Measurements from ENCODE around the gene AXIN1.

Gene AXIN1

DNA sequence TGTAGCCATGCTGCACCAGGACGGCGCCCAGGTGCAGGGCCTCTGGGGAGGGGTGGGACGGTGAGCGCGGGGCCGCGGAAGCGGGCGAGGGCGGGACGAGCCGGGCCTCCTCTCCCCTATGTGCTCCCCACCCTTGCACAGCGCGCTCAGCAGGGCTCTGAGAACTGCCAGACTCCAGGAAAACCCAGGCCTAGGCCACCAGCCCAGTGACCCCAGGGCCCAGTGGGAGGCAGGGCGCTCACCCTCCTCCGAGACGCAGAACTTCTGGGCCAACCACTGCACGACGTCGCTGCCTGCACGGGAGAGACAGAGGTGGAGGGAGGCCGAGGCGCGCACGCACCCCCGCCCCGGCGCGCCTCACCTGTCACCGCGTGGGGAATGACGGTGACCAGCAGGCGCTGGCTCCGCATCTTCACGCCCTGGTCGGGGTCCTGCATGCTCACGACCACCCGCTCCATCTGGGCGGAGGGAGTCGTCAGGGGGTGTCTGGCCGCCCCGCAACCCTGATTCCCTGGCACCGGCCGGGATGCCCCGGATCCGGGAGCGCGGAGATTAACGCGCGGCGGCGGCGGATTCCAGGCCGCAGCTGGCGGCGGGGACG is 77.4 kb downstream of the AXIN1 start:
- peak overlapping the region; percentile 54 for H3K4me3 ChIP-seq (ENCODE audit: low read depth, low read length)

DNA sequence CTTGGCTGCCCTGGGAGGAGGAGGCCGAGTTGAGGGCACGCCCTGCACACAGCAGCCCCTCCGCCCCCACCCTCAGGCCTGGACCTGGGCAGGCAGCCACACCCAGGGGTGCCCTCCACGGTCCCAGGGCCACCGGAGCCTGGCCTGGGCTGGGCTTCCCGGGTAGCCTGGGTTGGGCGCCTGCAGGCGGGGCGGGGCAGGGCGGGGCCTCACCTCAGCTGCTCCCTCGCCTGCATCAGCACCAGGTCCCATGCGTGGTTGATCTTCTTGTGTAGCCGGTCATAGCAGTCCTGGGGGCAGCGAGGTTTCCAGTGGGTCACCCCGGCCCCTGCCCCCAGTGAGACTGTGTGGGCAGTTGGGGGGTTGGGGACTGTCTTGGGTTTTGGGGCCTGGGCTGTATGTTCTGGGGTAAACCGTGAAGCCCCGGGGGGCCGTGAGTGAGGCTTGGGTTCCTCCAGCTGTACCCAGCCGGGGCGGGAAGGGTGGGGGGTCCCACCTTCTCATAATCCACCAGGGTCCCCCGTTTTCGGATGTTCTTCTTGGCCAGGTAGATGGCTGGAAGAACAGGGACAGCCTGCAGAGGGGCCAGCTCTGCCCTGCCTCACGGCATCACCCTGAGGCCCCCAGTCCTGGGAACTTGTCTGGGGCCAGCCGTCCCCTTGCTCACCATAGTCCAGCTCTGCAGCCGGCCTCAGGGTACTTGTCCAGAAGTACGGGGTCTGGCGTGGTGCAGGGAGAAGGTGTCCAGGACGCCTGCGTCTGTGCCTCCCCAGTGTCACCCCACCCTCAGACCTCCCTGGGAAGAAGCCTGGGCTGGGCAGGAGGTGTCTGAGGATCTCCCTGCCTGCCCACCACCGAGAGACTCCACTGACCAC is 78.7 kb downstream of the AXIN1 start:
- Histone ChIP-seq H3K27ac (no peak overlapping the region), H3K27me3 (ENCODE audit: control insufficient read depth, insufficient read depth, low read length) (no peaks in the 10 kb centered on the region), H3K4me2 (ENCODE audit: low read length) (no peak overlapping the region), H3K4me3 (ENCODE audit: low read depth, low read length) (no peak overlapping the region), H3K36me3 (ENCODE audit: control insufficient read depth, insufficient read depth, low read length) (no peaks in the 10 kb centered on the region), H3K4me1 (no peaks in the 10 kb centered on the region), H2AFZ (no peak overlapping the region), H3K79me2 (no peaks in the 10 kb centered on the region), H3K9me3 (ENCODE audit: control insufficient read depth, low read length) (no peaks in the 10 kb centered on the region), H3K9ac (no peak overlapping the region)
- TF ChIP-seq, protein P1, sequence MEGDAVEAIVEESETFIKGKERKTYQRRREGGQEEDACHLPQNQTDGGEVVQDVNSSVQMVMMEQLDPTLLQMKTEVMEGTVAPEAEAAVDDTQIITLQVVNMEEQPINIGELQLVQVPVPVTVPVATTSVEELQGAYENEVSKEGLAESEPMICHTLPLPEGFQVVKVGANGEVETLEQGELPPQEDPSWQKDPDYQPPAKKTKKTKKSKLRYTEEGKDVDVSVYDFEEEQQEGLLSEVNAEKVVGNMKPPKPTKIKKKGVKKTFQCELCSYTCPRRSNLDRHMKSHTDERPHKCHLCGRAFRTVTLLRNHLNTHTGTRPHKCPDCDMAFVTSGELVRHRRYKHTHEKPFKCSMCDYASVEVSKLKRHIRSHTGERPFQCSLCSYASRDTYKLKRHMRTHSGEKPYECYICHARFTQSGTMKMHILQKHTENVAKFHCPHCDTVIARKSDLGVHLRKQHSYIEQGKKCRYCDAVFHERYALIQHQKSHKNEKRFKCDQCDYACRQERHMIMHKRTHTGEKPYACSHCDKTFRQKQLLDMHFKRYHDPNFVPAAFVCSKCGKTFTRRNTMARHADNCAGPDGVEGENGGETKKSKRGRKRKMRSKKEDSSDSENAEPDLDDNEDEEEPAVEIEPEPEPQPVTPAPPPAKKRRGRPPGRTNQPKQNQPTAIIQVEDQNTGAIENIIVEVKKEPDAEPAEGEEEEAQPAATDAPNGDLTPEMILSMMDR (IDR thresholded peaks at IDR 0.05) = no peak

More for the DNA sequence above, 77.4 kb downstream of the AXIN1 start:
- H2AFZ ChIP-seq = peak overlapping the region; percentile 89
- no peaks in the 10 kb centered on the region for H3K9me3 ChIP-seq (ENCODE audit: control insufficient read depth, low read length)
- peak overlapping the region; percentile 83 for H3K4me2 ChIP-seq (ENCODE audit: low read length)
- peak overlapping the region; percentile 46 for H3K9ac ChIP-seq
- no peaks in the 10 kb centered on the region for H3K36me3 ChIP-seq (ENCODE audit: control insufficient read depth, insufficient read depth, low read length)
- H3K27ac ChIP-seq = no peak overlapping the region
- H3K4me1 ChIP-seq = no peaks in the 10 kb centered on the region
- TF ChIP-seq, protein P1 (IDR thresholded peaks at IDR 0.05) = no peak
- H3K27me3 ChIP-seq (ENCODE audit: control insufficient read depth, insufficient read depth, low read length) = no peaks in the 10 kb centered on the region
- no peaks in the 10 kb centered on the region for H3K79me2 ChIP-seq

DNA sequence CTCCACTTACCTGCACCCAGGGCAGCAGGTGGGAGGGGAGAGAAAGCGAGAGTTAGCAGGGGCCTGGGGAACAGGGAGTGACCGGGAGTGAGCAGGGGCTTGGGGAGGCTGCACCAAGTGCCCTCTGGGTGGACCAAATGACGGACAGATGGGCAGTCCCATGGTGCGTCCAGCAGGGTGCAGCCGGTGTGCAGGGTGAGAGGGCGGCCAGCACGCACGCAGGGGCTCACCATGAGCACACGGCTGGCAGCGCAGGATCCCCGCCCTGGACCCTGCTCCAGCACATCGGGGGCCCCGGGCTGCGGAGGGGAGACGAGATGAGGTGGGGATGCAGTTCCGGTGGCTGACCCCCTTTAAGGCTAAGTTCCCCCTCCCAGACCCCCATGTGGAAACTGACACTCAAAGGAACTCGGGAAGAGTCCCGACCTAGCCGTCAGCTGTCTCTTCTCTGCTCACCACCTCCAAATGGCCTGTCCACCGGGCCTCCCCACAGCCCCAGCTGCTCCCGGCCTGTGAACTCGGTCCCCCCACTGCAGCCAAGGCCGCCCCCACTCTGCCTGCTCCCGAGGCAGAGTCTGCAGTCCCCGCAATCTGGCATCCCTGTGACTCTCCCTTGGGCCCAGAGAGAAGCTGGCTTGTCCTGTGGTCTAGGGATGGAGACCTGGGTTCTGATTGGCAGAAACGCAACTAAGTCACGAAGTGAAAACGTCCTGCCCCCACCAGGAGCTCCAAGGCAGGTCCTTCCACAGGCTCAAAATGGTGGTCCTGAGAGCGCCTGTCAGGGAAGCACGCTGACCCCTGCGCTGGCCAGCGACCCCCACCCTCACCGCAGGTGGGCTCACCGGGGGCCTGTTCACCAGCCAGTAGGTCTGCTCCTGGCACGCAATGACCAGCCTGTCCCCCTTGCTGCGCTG is 79.6 kb downstream of the AXIN1 start:
- Histone ChIP-seq H3K27ac (no peak overlapping the region), H3K36me3 (ENCODE audit: control insufficient read depth, insufficient read depth, low read length) (no peaks in the 10 kb centered on the region), H3K4me3 (ENCODE audit: low read depth, low read length) (no peak overlapping the region), H3K9ac (no peak overlapping the region), H2AFZ (no peak overlapping the region), H3K9me3 (ENCODE audit: control insufficient read depth, low read length) (no peaks in the 10 kb centered on the region), H3K4me2 (ENCODE audit: low read length) (no peak overlapping the region), H3K4me1 (no peaks in the 10 kb centered on the region), H3K79me2 (no peaks in the 10 kb centered on the region), H3K27me3 (ENCODE audit: control insufficient read depth, insufficient read depth, low read length) (no peaks in the 10 kb centered on the region)
- TF ChIP-seq, protein P1 (IDR thresholded peaks at IDR 0.05) = no peak

DNA sequence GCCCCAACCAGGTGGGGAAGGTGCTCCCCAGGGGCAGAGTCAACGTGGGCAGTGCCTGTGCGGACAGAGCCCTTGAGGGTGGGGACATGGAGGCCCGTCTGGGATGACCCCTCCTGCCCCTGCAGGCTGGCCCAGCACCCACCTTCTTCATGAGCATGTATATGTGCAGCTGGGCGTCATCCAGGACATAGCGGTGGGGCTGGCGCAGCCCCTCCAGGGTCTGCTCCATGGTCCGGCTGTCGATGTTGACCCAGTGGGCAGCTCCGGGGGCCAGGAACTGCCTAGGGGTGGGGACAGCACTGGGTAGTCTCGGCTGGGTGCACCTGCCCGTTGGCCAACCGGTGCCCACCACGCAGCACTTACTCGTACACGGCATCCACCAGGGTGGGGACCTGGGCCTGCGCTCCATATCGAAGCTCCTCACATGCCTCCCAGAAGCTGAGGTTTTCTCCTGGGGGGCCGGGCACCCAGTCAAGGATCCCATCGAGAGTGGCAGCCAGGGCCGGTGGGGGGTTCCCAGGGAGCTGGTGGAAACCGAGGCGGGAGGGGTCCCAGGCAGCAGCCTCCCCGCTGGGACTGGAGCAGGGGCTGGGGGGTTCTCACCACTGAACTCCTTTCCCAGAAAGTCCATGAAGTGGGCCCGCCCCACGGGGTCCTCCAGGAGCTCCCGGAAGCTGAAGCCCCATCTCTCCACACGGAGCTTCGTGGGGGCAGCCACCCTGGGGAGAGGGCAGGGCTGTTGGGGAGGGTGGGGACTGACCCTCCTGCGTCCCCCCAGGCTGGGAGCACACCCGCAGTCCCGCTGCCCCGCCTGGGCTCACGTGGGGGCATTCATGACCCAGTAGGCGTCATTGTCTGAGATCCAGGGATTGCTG is 81.9 kb downstream of the AXIN1 start:
- Histone ChIP-seq H3K4me1 (no peaks in the 10 kb centered on the region), H3K9ac (no peak overlapping the region), H3K4me3 (ENCODE audit: low read depth, low read length) (no peak overlapping the region), H3K27ac (no peak overlapping the region), H3K4me2 (ENCODE audit: low read length) (no peak overlapping the region), H3K36me3 (ENCODE audit: control insufficient read depth, insufficient read depth, low read length) (no peaks in the 10 kb centered on the region), H3K79me2 (no peaks in the 10 kb centered on the region), H3K9me3 (ENCODE audit: control insufficient read depth, low read length) (no peaks in the 10 kb centered on the region), H2AFZ (no peak overlapping the region), H3K27me3 (ENCODE audit: control insufficient read depth, insufficient read depth, low read length) (no peaks in the 10 kb centered on the region)
- TF ChIP-seq, protein P1 (IDR thresholded peaks at IDR 0.05) = no peak

All from parathyroid adenoma (tissue), 2 donors.